ENCODE results near the gene FUNDC1.
"Not testable (repeated sequence)": the region's sequence is repeated elsewhere in the genome, so short reads cannot be mapped to it uniquely, and the experiment has no call there.

Gene FUNDC1

GRCh38 chrX:44542567-44543325 is at the start of gene FUNDC1:
Gene FUNDC1, minus strand, starts transcription at chrX:44542859. Its CDS starts 27 bp downstream, at chrX:44542832.
- peak; percentile 95 for DNase-seq

GRCh38 chrX:44585866-44586265 is 43.2 kb upstream of the FUNDC1 start:
- DNase-seq: no peak

- no peak for DNase-seq
Measured at GRCh38 chrX:44580466-44580865, 37.8 kb upstream of the FUNDC1 start.

GRCh38 chrX:44572340-44572938 is 29.8 kb upstream of the FUNDC1 start:
- no peak for DNase-seq

- DNase-seq: peak; percentile 1
Measured at GRCh38 chrX:44570522-44570921, 27.9 kb upstream of the FUNDC1 start.

- DNase-seq: no peak
Measured at GRCh38 chrX:44569122-44569521, 26.5 kb upstream of the FUNDC1 start.

- no peak for DNase-seq
Measured at GRCh38 chrX:44568196-44568595, 25.5 kb upstream of the FUNDC1 start.

GRCh38 chrX:44561896-44562295 is 19.2 kb upstream of the FUNDC1 start:
- DNase-seq: not testable (repeated sequence)

GRCh38 chrX:44550563-44550962 is 7.9 kb upstream of the FUNDC1 start:
- no peak for DNase-seq

- DNase-seq: not testable (repeated sequence)
Measured at GRCh38 chrX:44545454-44545853, 2.8 kb upstream of the FUNDC1 start.

GRCh38 chrX:44544036-44544435 is 1.4 kb upstream of the FUNDC1 start:
- no peak for DNase-seq

GRCh38 chrX:44536198-44536597 is 6.5 kb downstream of the FUNDC1 start:
- no peak for DNase-seq

- no peak for DNase-seq
Measured at GRCh38 chrX:44529310-44529709, 13.3 kb downstream of the FUNDC1 start.

GRCh38 chrX:44514272-44514671 is 28.4 kb downstream of the FUNDC1 start:
- DNase-seq: no peak

GRCh38 chrX:44507292-44507691 is 35.4 kb downstream of the FUNDC1 start:
- DNase-seq: no peak

- no peak for DNase-seq
Measured at GRCh38 chrX:44506678-44507077, 36.0 kb downstream of the FUNDC1 start.

- DNase-seq: no peak
Measured at GRCh38 chrX:44503560-44503959, 39.1 kb downstream of the FUNDC1 start.

- DNase-seq: no peak
Measured at GRCh38 chrX:44495091-44495490, 47.6 kb downstream of the FUNDC1 start.

- DNase-seq: no peak
Measured at GRCh38 chrX:44494357-44494756, 48.3 kb downstream of the FUNDC1 start.

GRCh38 chrX:44489515-44489914 is 53.1 kb downstream of the FUNDC1 start:
- DNase-seq: no peak

- DNase-seq: no peak
Measured at GRCh38 chrX:44484607-44485146, 58.0 kb downstream of the FUNDC1 start.

GRCh38 chrX:44483965-44484606 is 58.6 kb downstream of the FUNDC1 start:
- DNase-seq: no peak

GRCh38 chrX:44482575-44482974 is 60.1 kb downstream of the FUNDC1 start:
- DNase-seq: no peak

GRCh38 chrX:44480591-44480990 is 62.1 kb downstream of the FUNDC1 start:
- no peak for DNase-seq
